Endometrial microvascular endothelial cells (primary cell): ENCODE measurements around the gene HEXD. TPM values are rescaled to one million over a fixed set of nuclear protein-coding genes. Genes with fewer than 3 reads are reported as not detected.

Source experiments
- in situ Hi-C: cut with HindIII; loops from 2 replicates; pipeline ENCODE4 v1.10.0; 2017; ENCODE audit warnings: low sequenced_read_pairs, low pct_unique_long_range_greater_than_20kb; ENCODE audit errors: inconsistent ontology term
- total RNA-seq: library from RNA; depleted of rRNA; stranded (reverse); fragments of >200 nt; gene quantifications from one replicate; pipeline ENCODE4 v1.2.3, GENCODE V29; 2015; ENCODE audit errors: inconsistent ontology term

The HEXD gene
- total RNA-seq, 1 donor from 2014 or later = 31.4 TPM

DNA sequence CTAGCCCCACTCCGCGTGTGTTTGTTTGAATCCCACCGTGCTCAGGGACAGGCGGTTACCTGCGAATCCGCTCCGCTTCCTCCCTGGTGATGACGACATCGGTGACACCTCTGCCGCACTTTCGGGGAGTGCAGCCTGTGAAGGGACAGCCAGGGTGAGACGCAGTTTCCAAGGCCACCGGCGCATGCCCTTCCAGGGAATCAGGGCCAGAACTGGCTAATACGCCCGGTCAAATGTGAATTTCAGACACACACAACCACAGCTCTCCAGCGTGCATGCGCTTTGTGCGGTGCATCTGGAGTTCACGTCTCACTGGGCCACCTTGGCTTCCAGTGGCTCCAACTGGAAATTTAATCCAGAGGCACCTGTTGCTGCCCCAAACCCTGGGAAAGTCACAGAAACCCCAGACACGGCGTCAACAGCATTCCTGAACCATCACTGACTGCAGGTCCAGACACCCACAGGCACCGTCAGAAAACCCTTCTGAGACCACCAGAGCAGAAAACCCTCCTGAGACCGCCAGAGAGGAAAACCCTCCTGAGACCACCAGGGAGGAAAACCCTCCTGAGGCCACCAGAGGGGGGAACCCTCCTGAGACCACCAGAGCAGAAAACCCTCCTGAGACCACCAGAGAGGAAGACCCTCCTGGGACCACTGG, 6.6 kb upstream of the HEXD start:
- in situ Hi-C loops = loop anchor here (10.0 kb wide), 1 partner anchor 123 kb away; no protein-coding TSS in a partner anchor

DNA sequence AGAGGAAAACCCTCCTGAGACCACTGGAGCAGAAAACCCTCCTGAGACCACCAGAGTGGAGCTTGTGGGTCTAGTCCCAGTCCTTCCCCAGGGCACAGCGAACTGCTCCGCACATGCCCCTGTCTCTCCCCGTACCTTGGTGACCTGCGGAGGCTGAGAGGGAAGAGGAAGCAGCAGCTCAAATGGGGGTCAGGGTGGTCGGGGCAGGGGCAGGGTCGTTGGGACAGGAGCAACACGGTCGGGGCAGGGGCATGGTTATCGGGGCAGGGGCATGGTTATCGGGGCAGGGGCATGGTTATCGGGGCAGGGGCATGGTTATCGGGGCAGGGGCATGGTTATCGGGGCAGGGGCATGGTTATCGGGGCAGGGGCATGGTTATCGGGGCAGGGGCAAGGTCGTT, 6.1 kb upstream of the HEXD start:
- in situ Hi-C loops = loop anchor here (10.0 kb wide), 1 partner anchor 123 kb away; no protein-coding TSS in a partner anchor

DNA sequence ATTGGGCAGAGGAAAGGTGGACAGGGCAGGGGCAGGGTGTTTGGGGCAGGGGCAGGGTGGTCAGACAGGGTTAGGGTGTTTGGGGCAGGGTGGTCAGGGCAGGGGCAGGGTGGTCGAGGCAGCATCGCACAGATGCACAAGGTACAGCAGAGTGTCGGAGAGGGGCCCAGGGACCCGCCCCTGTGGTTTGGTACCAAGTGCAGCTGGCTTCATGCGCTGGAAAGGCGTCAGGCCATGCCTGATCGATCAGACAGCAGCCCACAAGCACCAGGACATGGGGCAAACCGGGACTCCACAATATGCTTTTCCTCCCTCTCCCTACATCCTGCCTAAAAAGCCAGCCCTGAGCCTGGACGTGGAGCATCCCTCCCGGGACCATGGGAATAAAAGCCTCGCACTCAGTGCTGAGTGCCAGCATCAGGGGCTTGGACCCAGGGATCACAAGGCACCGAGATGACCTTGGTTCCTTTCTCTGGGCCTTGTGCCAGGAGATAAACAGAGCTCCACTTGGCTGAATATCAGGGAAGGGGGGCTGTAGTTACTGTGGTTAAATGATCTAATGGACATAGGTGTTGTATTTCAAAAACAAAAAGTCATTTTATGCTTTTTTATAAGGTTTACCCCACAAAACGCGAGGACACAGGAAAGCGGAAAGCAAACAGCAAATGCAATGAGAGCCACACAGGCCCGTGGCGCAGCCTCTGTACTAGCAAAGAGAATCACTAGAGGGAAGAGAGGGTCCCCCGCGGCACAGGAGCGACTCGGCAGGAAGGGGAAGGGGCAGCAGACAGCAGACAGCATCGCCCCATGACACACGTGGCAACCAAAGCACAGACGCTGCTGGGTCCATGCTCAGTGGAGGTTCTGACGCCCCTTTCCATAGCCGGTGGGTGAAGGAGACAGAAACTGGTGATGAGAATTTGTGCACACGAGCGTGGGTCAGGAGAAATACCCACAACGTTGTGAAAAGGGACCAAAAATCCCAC, 5.3 kb upstream of the HEXD start:
- in situ Hi-C loops = loop anchor here (10.0 kb wide), 1 partner anchor 122 kb away; no protein-coding TSS in a partner anchor

DNA sequence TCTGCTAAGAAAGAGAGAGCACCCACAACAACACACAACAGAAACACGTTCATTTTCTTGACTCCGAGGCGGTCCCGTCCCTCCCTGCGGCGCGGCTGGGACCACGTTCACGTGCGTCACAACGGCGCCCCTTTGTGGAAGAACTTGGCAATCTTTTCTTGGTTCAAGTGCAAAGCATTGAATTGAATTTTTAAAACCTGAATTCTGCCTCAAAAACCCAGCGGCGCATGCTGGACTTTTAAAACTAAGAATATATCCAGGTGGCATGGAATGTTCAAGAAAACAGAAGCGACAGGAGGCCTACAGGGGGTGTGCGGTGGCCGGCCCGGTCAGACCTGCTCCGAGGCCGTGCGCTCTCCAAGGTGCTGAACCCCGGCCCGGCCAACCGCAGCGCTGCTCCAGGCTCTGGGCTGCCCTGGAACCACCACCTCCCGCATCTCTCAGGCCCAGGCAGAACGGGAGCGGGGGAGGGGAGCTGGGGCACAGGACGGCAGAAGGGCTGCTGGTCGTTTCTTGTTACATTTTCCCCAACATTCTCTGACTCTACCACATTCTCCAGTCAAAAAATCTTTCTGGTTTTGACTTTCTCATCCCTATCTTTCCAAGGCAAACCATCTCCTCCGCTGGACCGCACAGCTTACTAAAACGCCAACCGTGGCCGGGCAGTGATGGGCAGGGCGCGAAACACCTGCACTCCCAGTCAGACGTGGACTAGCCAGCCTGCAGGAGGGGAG, 3.4 kb upstream of the HEXD start:
- in situ Hi-C loops = loop anchor here (10.0 kb wide), 1 partner anchor 120 kb away; no protein-coding TSS in a partner anchor

DNA sequence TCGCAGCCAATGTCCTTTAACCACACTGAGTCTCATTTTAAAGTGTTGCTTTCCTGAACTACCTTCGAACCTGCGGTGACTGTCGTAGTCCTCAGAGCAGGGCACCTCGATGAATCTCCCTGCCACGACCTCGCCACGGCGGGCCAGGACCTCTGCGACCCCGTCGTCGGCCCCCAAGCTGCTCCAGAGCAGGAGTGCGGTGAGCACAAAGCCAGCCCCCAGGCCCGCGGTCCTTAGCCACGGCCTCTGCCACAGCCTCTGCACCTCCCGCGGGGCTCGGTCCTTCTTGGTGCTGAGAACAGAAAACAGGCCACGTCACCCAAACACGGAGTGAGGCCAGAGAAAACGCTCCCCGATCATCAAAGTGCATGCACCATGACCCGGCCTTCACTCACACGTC, 2.8 kb upstream of the HEXD start:
- in situ Hi-C loops = loop anchor here (10.0 kb wide), 1 partner anchor 119 kb away; no protein-coding TSS in a partner anchor

DNA sequence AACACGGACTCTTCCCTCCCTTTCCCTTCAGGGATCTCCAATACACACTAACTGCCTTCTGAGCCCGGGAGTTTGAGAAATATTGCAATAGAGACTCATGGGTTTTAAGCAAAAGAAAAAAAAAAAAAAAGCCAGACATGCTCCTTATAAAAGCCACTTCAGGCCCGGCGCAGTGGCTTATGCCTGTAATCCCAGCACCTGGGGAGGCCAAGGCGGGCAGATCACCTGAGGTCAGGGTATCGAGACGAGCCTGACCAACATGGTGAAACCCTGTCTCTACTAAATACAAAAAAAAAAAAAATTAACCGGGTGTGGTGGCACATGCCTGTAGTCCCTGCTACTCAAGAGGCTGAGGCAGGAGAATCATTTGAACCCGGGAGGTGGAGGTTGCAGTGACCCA, 2.4 kb upstream of the HEXD start:
- in situ Hi-C loops = loop anchor here (10.0 kb wide), 1 partner anchor 119 kb away; no protein-coding TSS in a partner anchor

DNA sequence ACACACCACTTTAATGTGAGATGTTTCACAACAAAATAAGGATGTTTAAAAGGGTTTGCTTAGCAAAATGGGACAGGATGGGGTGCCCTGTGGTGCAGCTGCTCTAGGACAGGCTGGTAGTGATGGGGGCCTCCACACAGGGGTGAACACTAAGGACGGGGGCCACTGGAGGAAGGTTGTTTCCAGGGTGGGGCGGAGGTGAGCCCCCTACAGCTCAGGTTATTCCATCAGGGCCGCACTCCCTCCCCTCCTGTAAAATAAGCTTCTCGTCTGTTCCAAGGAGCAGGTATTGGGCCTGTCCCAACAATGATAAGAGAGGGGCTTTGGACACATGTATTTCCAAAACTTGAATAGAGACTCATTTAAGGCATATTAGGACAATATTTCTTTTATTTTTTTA, 1.9 kb upstream of the HEXD start:
- in situ Hi-C loops = loop anchor here (10.0 kb wide), 1 partner anchor 119 kb away; no protein-coding TSS in a partner anchor

DNA sequence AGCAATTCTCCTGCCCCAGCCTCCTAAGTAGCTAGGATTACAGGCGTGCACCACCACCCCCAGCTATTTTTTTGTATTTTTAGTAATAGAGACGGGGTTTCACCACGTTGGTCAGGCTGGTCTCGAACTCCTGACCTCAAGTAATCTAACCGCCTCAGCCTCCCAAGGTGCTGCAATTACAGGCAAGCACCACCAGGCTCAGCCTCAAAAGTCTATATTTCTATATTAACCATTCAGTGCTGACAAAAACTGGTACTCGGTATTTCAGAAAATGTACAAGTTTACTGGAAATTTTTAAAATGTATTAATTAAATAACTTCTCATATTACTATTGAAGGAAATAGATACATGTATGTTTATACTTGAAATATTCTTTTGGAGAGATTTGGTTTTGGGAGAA, 1.4 kb upstream of the HEXD start:
- in situ Hi-C loops = loop anchor here (10.0 kb wide), 1 partner anchor 118 kb away; no protein-coding TSS in a partner anchor

DNA sequence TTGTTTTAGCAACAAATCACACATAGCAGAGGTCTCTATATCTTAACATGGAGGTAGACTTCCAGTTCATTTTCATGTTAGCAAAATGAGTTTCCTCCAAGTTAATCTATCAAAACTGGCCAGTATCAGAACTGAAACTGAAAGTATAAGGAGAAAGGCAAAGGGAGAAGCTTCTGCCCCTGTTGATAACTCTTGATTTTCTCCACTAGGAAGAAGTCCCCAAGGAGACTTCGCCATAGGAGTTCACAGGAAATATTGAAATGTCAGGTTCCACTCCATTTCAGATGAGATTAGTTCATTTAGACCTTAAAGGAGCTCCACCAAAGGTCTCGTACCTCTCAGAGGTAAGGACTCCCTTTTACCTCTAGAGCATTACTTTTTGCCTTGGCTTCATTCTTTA, 1.4 kb downstream of the HEXD start:
- in situ Hi-C loops = loop anchor here (10.0 kb wide), 1 partner anchor 115 kb away; no protein-coding TSS in a partner anchor

DNA sequence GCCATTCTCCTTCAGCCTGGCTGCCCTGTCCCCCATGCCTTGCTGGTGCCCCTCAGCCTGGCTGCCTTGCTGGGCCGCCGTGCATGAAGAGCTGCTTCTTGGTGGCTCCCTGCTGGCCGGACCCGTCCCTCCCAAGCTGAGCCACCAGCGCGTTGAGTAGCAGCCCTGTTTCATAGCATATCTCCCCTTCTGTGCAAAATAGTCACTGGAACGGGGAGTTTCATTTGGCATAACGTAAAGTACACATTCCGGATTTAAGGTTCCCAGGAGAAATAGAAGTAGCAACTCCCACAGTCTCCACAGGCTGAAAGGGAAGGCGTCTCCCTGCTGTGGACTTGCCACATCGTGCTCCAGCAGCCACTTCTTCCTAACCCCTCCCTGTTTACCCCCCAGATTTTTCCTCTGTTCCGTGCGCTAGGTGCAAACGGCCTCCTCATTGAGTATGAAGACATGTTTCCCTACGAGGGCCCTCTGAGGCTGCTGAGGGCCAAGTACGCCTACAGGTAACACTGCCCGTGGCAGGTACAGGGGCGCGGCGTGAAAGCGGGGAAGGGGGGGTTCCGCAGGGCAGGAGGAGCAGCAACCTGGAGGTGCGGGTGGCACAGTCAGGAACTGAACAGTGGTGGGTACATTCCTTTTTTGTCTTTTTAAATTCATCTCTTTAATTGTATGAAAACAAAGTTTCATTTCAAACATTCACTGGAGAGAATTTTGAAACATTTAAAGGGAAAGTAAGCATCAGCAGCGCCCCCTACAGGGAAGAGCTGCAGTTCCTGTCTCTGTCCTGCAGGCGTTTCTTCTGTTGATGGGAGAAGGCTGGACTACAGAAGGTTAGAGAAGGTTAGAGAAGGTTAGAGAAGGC, 6.1 kb downstream of the HEXD start:
- in situ Hi-C loops = no loop called here

DNA sequence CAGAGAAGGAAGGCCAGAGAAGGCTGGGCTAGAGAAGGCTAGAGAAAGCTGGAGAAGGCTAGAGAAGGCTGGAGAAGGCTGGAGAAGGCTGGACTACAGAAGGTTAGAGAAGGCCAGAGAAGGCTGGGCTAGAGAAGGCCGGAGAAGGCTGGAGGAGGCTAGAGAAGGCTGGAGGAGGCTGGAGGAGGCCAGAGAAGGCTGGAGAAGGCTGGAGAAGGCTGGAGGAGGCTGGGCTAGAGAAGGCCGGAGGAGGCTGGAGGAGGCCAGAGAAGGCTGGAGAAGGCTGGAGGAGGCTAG, 6.7 kb downstream of the HEXD start:
- in situ Hi-C loops = loop anchor here (25.0 kb wide), 1 partner anchor 88 kb away; the partner anchor contains the start of gene SECTM1

DNA sequence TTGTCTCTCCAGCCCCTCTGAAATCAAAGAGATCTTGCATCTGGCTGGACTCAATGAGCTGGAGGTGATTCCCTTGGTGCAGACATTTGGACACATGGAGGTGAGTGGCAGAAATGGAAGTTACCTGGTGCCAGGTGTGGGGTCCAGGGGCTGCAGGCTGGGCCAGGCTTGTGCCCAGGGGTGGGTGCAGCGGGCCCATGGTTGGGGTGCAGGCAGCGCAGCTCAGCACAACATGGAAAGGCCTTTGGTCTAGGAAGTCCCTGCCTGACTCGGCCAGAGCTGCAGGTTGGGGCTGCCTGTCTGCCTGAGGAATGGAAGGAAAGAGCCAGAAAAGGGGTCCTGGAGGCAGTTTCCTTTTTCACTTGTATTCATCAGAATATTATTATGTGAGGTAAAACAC, 10.4 kb downstream of the HEXD start:
- in situ Hi-C loops = loop anchor here (25.0 kb wide), 1 partner anchor 91 kb away; the partner anchor contains the start of gene SECTM1

DNA sequence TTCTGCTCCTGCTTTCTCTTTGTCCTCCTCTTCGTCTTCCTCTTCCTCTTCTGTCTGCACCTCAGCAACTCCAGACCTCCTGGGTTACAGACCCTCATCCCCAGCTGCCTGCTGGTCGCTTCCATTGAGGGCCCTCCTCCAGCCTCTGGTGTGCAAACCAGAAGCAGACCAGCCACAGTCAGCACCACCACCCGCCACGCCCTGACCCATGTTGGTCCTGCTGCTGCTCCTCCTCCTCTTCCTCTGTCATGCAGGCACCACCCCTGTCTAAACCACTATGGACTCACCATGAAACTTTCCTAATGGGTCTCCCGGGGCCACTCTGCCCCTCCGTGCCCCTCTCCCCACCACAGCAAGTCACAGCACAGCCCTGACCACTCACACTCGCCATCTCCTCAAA, 11.7 kb downstream of the HEXD start:
- in situ Hi-C loops = loop anchor here (25.0 kb wide), 1 partner anchor 93 kb away; the partner anchor contains the start of gene SECTM1

DNA sequence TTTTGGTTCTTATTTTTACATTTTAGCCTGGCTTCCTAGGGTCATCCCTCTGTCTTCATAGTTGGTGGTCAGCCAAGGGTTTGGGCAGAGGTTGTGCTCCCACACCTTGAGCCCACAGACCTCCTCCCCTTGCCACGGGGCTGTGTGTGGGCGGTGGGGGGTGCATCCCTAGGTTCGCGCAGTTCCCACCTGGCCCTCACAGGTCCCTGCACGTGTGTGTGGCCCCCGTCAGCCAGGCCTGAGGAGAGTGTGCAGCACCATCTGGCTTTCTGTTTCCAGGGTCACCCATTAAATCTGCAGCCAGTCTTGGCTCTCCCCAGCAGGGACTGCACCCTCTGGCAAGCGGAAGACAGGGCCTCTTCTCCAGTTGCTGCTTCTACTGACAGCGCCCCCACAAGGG, 13.9 kb downstream of the HEXD start:
- in situ Hi-C loops = loop anchor here (25.0 kb wide), 1 partner anchor 95 kb away; the partner anchor contains the start of gene SECTM1

DNA sequence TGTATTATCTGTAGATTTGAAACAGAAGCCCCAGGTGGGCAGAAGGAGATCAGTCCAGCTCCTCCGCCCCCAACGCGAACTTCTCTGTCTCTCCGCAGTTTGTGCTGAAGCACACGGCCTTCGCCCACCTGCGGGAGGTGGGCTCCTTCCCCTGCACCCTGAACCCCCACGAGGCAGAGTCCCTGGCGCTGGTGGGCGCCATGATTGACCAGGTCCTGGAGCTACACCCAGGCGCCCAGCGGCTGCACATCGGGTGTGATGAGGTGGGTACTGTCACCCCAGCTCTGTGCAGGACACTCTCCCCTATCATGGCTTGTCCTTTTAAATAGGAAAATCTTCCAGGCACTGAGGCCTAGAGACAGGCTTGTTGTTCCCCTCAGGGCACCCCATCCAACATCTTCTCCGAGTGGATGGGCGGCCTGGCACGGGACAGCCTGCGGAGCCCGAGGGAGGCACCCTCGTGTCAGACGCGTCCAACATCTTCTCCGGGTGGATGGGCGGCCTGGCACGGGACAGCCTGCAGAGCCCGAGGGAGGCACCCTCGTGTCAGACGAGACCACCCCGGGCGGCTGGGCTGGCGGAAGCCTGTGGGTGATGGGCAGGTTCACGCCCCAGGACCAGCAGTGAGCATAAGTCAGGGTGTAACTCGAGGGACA, 15.5 kb downstream of the HEXD start:
- in situ Hi-C loops = loop anchor here (25.0 kb wide), 1 partner anchor 96 kb away; the partner anchor contains the start of gene SECTM1

DNA sequence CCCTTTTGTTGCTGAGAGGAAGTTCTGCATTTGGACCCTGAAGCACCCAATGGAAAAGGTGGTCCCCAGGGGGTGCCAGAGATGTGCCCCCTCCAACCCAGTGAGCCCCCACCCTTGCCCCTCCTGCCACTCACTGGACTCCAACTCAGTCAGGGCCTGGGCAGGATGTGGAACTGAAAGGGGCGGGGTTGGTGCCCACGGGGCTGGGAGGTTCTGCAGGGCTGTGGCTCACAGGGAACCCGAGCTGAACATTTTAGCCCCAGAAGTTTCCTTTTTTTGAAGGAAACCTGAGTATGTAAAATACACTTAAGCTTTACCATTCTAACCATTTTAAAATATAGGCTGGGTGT, 16.0 kb downstream of the HEXD start:
- in situ Hi-C loops = loop anchor here (25.0 kb wide), 1 partner anchor 97 kb away; the partner anchor contains the start of gene SECTM1

DNA sequence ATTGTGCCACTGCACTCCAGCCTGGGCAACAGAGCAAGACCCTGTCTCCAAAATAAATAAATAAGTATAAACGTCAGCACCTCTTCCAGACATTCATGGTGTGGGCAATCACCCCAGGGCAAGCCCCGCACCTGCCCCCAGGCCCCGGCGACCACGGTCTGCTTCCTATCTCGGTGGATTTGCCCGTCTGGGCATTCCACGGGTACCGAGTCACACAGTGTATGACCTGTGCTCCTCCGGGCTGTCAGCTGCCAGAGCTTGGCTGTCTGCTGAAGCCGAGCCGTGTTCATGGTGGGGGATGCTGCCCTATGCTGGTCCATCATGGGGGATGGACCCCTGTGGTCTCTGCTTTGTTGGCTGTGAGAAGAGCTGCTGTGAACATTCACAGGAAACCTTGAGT, 17.0 kb downstream of the HEXD start:
- in situ Hi-C loops = loop anchor here (25.0 kb wide), 1 partner anchor 98 kb away; the partner anchor contains the start of gene SECTM1
